ENCODE measurements around the gene MAFG. TPM values are rescaled to one million over a fixed set of nuclear protein-coding genes. Genes with fewer than 3 reads are reported as not detected.

MAFG gene
- polyA plus RNA-seq, 1 donor from 2014 or later: 11.8 TPM

- peaks cover 19% of the 10 kb centered on the region for H3K27me3 ChIP-seq (ENCODE audit: insufficient read depth, low read depth, low read length)
- no peak overlapping the region for H3K9ac ChIP-seq (ENCODE audit: low read length)
- no peak overlapping the region for H3K4me2 ChIP-seq (ENCODE audit: low read length)
- no peaks in the 10 kb centered on the region for H3K9me3 ChIP-seq (ENCODE audit: low read length)
- TF ChIP-seq POLR2AphosphoS5 (IDR thresholded peaks at IDR 0.05) (no peak), MXI1 (conservative IDR thresholded peaks at IDR 0.05; ENCODE audit: poor library complexity, severe bottlenecking) (no peak), RAD21 (conservative IDR thresholded peaks at IDR 0.05) (no peak), CTCF (IDR thresholded peaks at IDR 0.05; ENCODE audit: poor library complexity, severe bottlenecking) (no peak), TAF1 (IDR thresholded peaks at IDR 0.05; ENCODE audit: low read depth) (no peak), EP300 (conservative IDR thresholded peaks at IDR 0.05; ENCODE audit: poor library complexity, severe bottlenecking) (no peak), SMC3 (conservative IDR thresholded peaks at IDR 0.05; ENCODE audit: poor library complexity) (no peak), EZH2 (IDR thresholded peaks at IDR 0.05; ENCODE audit: borderline replicate concordance, insufficient read depth, low read length, poor library complexity, severe bottlenecking) (no peak)
- TF ChIP-seq, protein P1, sequence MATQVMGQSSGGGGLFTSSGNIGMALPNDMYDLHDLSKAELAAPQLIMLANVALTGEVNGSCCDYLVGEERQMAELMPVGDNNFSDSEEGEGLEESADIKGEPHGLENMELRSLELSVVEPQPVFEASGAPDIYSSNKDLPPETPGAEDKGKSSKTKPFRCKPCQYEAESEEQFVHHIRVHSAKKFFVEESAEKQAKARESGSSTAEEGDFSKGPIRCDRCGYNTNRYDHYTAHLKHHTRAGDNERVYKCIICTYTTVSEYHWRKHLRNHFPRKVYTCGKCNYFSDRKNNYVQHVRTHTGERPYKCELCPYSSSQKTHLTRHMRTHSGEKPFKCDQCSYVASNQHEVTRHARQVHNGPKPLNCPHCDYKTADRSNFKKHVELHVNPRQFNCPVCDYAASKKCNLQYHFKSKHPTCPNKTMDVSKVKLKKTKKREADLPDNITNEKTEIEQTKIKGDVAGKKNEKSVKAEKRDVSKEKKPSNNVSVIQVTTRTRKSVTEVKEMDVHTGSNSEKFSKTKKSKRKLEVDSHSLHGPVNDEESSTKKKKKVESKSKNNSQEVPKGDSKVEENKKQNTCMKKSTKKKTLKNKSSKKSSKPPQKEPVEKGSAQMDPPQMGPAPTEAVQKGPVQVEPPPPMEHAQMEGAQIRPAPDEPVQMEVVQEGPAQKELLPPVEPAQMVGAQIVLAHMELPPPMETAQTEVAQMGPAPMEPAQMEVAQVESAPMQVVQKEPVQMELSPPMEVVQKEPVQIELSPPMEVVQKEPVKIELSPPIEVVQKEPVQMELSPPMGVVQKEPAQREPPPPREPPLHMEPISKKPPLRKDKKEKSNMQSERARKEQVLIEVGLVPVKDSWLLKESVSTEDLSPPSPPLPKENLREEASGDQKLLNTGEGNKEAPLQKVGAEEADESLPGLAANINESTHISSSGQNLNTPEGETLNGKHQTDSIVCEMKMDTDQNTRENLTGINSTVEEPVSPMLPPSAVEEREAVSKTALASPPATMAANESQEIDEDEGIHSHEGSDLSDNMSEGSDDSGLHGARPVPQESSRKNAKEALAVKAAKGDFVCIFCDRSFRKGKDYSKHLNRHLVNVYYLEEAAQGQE (IDR thresholded peaks at IDR 0.05; ENCODE audit: borderline replicate concordance): no peak
- no peaks in the 10 kb centered on the region for H4K20me1 ChIP-seq (ENCODE audit: insufficient read depth)
- no peak overlapping the region for H3K27ac ChIP-seq (ENCODE audit: low read length)
- H3K36me3 ChIP-seq (ENCODE audit: insufficient read depth, low read length): no peaks in the 10 kb centered on the region
- no peak overlapping the region for H3K4me3 ChIP-seq (ENCODE audit: low read length)
- H3K9me2 ChIP-seq (ENCODE audit: insufficient read depth, low read length): no peaks in the 10 kb centered on the region
- H3F3A ChIP-seq (ENCODE audit: insufficient read depth, low read length, poor library complexity, severe bottlenecking): no peaks in the 10 kb centered on the region
- H2AFZ ChIP-seq (ENCODE audit: low read depth, low read length): no peak overlapping the region
- H3K79me2 ChIP-seq (replicated peaks; ENCODE audit: insufficient read depth, low read length): no peaks in the 10 kb centered on the region
Observed at GRCh38 chr17:81905993-81906392, 21.5 kb downstream of the MAFG start.

- Histone ChIP-seq H3K9me3 (ENCODE audit: low read length) (no peaks in the 10 kb centered on the region), H3K79me2 (replicated peaks; ENCODE audit: insufficient read depth, low read length) (no peaks in the 10 kb centered on the region), H3K36me3 (ENCODE audit: insufficient read depth, low read length) (no peaks in the 10 kb centered on the region), H4K20me1 (ENCODE audit: insufficient read depth) (no peaks in the 10 kb centered on the region), H3K4me2 (ENCODE audit: low read length) (no peak overlapping the region), H3F3A (ENCODE audit: insufficient read depth, low read length, poor library complexity, severe bottlenecking) (no peaks in the 10 kb centered on the region), H3K9ac (ENCODE audit: low read length) (no peak overlapping the region), H2AFZ (ENCODE audit: low read depth, low read length) (no peak overlapping the region), H3K27me3 (ENCODE audit: insufficient read depth, low read depth, low read length) (peaks cover 19% of the 10 kb centered on the region), H3K9me2 (ENCODE audit: insufficient read depth, low read length) (no peaks in the 10 kb centered on the region), H3K27ac (ENCODE audit: low read length) (no peak overlapping the region), H3K4me3 (ENCODE audit: low read length) (no peak overlapping the region)
- TF ChIP-seq EP300 (conservative IDR thresholded peaks at IDR 0.05; ENCODE audit: poor library complexity, severe bottlenecking) (no peak), CTCF (IDR thresholded peaks at IDR 0.05; ENCODE audit: poor library complexity, severe bottlenecking) (no peak)
Observed at GRCh38 chr17:81905424-81905875, 22.1 kb downstream of the MAFG start.
